NCI-H510A (cell line): ENCODE measurements around the gene TMEM11.

Source experiments
- DNase-seq: peaks from one replicate; lab custom pipeline; 2025; lab: John Stamatoyannopoulos, UW

TMEM11 gene

GRCh38 chr17:21160401-21160800 is 53.6 kb downstream of the TMEM11 start:
- no peak for DNase-seq

- DNase-seq: no peak
Observed at GRCh38 chr17:21157586-21158370, 56.2 kb downstream of the TMEM11 start.

- no peak for DNase-seq
Observed at GRCh38 chr17:21152731-21153130, 61.2 kb downstream of the TMEM11 start.

GRCh38 chr17:21149621-21150020 is 64.3 kb downstream of the TMEM11 start:
- no peak for DNase-seq
